Activated naive CD4-positive, alpha-beta T cell treated with anti-CD3 and anti-CD28 coated beads, Interleukin-2, amount 50 U/mL, for 24 hours (primary cell): ENCODE results near the gene DNAJC30.
"Not testable (repeated sequence)": the region's sequence is repeated elsewhere in the genome, so short reads cannot be mapped to it uniquely, and the experiment has no call there.

Experiments
- H3K27ac Mint-ChIP-seq: one replicate; pipeline ENCODE4 v1.8.0; 2021; ENCODE audit warnings: mild to moderate bottlenecking, mixed read lengths
- H3K27me3 Mint-ChIP-seq: one replicate; pipeline ENCODE4 v1.8.0; 2021; ENCODE audit warnings: mixed read lengths
- H3K36me3 Mint-ChIP-seq: one replicate; pipeline ENCODE4 v1.8.0; 2021; ENCODE audit warnings: mixed read lengths
- H3K4me1 Mint-ChIP-seq: one replicate; pipeline ENCODE4 v1.8.0; 2021; ENCODE audit warnings: mixed read lengths
- H3K4me3 Mint-ChIP-seq: one replicate; pipeline ENCODE4 v1.8.0; 2021; ENCODE audit warnings: mild to moderate bottlenecking, mixed read lengths
- H3K9me3 Mint-ChIP-seq: one replicate; pipeline ENCODE4 v1.8.0; 2021; ENCODE audit warnings: mixed read lengths

The DNAJC30 gene

GRCh38 chr7:73676062-73676461 lies 7.2 kb downstream of the DNAJC30 start:
- H3K4me3 Mint-ChIP-seq, H3K27me3 Mint-ChIP-seq, H3K27ac Mint-ChIP-seq, H3K9me3 Mint-ChIP-seq: not testable (repeated sequence)
- peaks cover 11% of the 10 kb centered on the region for H3K4me1 Mint-ChIP-seq
- H3K36me3 Mint-ChIP-seq, result peaks cover 14% of the 10 kb centered on the region

- peak overlapping the region; percentile 27 for H3K27ac Mint-ChIP-seq
- peaks cover 12% of the 10 kb centered on the region for H3K36me3 Mint-ChIP-seq
These were observed 8.7 kb downstream of the DNAJC30 start for GRCh38 chr7:73674468-73675124.

GRCh38 chr7:73671857-73672445 lies 11.3 kb downstream of the DNAJC30 start:
- Mint-ChIP-seq H3K27ac (no peak overlapping the region), H3K27me3 (peaks cover 2% of the 10 kb centered on the region), H3K36me3 (no peaks in the 10 kb centered on the region), H3K4me3 (no peak overlapping the region), H3K4me1 (peaks cover 6% of the 10 kb centered on the region), H3K9me3 (no peaks in the 10 kb centered on the region)

More at GRCh38 chr7:73674468-73675124, 8.7 kb downstream of the DNAJC30 start:
- no peaks in the 10 kb centered on the region for H3K27me3 Mint-ChIP-seq
- H3K9me3 Mint-ChIP-seq, result no peaks in the 10 kb centered on the region
- no peaks in the 10 kb centered on the region for H3K4me1 Mint-ChIP-seq
- H3K4me3 Mint-ChIP-seq, result no peak overlapping the region

- Mint-ChIP-seq H3K4me1 (peaks cover 6% of the 10 kb centered on the region), H3K27me3 (peaks cover 2% of the 10 kb centered on the region), H3K36me3 (no peaks in the 10 kb centered on the region)
These were observed 12.0 kb downstream of the DNAJC30 start for GRCh38 chr7:73671322-73671661.

GRCh38 chr7:73669858-73670385 lies 13.3 kb downstream of the DNAJC30 start:
- no peak overlapping the region for H3K4me3 Mint-ChIP-seq
- H3K9me3 Mint-ChIP-seq, result no peaks in the 10 kb centered on the region
- H3K36me3 Mint-ChIP-seq, result no peaks in the 10 kb centered on the region
- peaks cover 6% of the 10 kb centered on the region for H3K4me1 Mint-ChIP-seq
- peaks cover 4% of the 10 kb centered on the region for H3K27me3 Mint-ChIP-seq
- H3K27ac Mint-ChIP-seq, result no peak overlapping the region

More at GRCh38 chr7:73671322-73671661, 12.0 kb downstream of the DNAJC30 start:
- Mint-ChIP-seq H3K9me3 (no peaks in the 10 kb centered on the region), H3K27ac (no peak overlapping the region), H3K4me3 (no peak overlapping the region)

GRCh38 chr7:73669288-73669701 lies 14.0 kb downstream of the DNAJC30 start:
- H3K27ac Mint-ChIP-seq, result no peak overlapping the region

GRCh38 chr7:73668886-73669230 lies 14.4 kb downstream of the DNAJC30 start:
- H3K36me3 Mint-ChIP-seq, result no peaks in the 10 kb centered on the region

More at GRCh38 chr7:73669288-73669701, 14.0 kb downstream of the DNAJC30 start:
- H3K4me1 Mint-ChIP-seq, result peaks cover 6% of the 10 kb centered on the region
- no peaks in the 10 kb centered on the region for H3K36me3 Mint-ChIP-seq
- no peaks in the 10 kb centered on the region for H3K9me3 Mint-ChIP-seq
- no peak overlapping the region for H3K4me3 Mint-ChIP-seq
- H3K27me3 Mint-ChIP-seq, result peaks cover 7% of the 10 kb centered on the region

GRCh38 chr7:73668103-73668885 lies 15.0 kb downstream of the DNAJC30 start:
- Mint-ChIP-seq H3K27me3 (peaks cover 11% of the 10 kb centered on the region), H3K36me3 (no peaks in the 10 kb centered on the region), H3K9me3 (no peaks in the 10 kb centered on the region), H3K4me1 (peaks cover 6% of the 10 kb centered on the region), H3K27ac (peak overlapping the region; percentile 4), H3K4me3 (peak overlapping the region; percentile 69)

More at GRCh38 chr7:73668886-73669230, 14.4 kb downstream of the DNAJC30 start:
- no peak overlapping the region for H3K27ac Mint-ChIP-seq
- H3K4me3 Mint-ChIP-seq, result peak overlapping the region; percentile 69
- no peaks in the 10 kb centered on the region for H3K9me3 Mint-ChIP-seq
- H3K4me1 Mint-ChIP-seq, result peaks cover 6% of the 10 kb centered on the region
- H3K27me3 Mint-ChIP-seq, result peaks cover 10% of the 10 kb centered on the region

- Mint-ChIP-seq H3K9me3 (no peaks in the 10 kb centered on the region), H3K4me3 (peak within 1 kb of the TSS; percentile 69), H3K36me3 (no peaks in the 10 kb centered on the region), H3K27me3 (peaks cover 16% of the 10 kb centered on the region), H3K4me1 (peaks cover 6% of the 10 kb centered on the region), H3K27ac (peak within 1 kb of the TSS; percentile 4)
These were observed 15.7 kb downstream of the DNAJC30 start, which contains the start of gene VPS37D for GRCh38 chr7:73667344-73668102. VPS37D (plus strand) TSS chr7:73667831; CDS start chr7:73667959, 128 bp downstream.

- Mint-ChIP-seq H3K27ac (no peak overlapping the region), H3K4me3 (no peak overlapping the region), H3K27me3 (peaks cover 16% of the 10 kb centered on the region), H3K4me1 (no peaks in the 10 kb centered on the region), H3K36me3 (no peaks in the 10 kb centered on the region), H3K9me3 (no peaks in the 10 kb centered on the region)
These were observed 20.2 kb downstream of the DNAJC30 start for GRCh38 chr7:73663033-73663432.

GRCh38 chr7:73660594-73660993 lies 22.7 kb downstream of the DNAJC30 start:
- not testable (repeated sequence) for H3K4me3 Mint-ChIP-seq, H3K4me1 Mint-ChIP-seq, H3K9me3 Mint-ChIP-seq, H3K36me3 Mint-ChIP-seq, H3K27ac Mint-ChIP-seq
- peaks cover 14% of the 10 kb centered on the region for H3K27me3 Mint-ChIP-seq

GRCh38 chr7:73659983-73660382 lies 23.3 kb downstream of the DNAJC30 start:
- H3K27ac Mint-ChIP-seq, result no peak overlapping the region
- no peaks in the 10 kb centered on the region for H3K9me3 Mint-ChIP-seq

GRCh38 chr7:73655309-73655708 lies 27.9 kb downstream of the DNAJC30 start:
- H3K36me3 Mint-ChIP-seq, H3K4me1 Mint-ChIP-seq, H3K27ac Mint-ChIP-seq, H3K4me3 Mint-ChIP-seq, H3K9me3 Mint-ChIP-seq: not testable (repeated sequence)
- peaks cover 18% of the 10 kb centered on the region for H3K27me3 Mint-ChIP-seq

More at GRCh38 chr7:73659983-73660382, 23.3 kb downstream of the DNAJC30 start:
- H3K4me3 Mint-ChIP-seq, result no peak overlapping the region
- H3K27me3 Mint-ChIP-seq, result peaks cover 16% of the 10 kb centered on the region
- no peaks in the 10 kb centered on the region for H3K4me1 Mint-ChIP-seq
- no peaks in the 10 kb centered on the region for H3K36me3 Mint-ChIP-seq

- H3K27ac Mint-ChIP-seq, result no peak overlapping the region
- H3K9me3 Mint-ChIP-seq, result no peaks in the 10 kb centered on the region
- no peak overlapping the region for H3K4me3 Mint-ChIP-seq
- H3K4me1 Mint-ChIP-seq, result peaks cover 12% of the 10 kb centered on the region
- peaks cover 2% of the 10 kb centered on the region for H3K36me3 Mint-ChIP-seq
- peaks cover 35% of the 10 kb centered on the region for H3K27me3 Mint-ChIP-seq
These were observed 30.7 kb downstream of the DNAJC30 start for GRCh38 chr7:73652541-73652949.

GRCh38 chr7:73650524-73650923 lies 32.7 kb downstream of the DNAJC30 start:
- Mint-ChIP-seq H3K4me3 (no peak overlapping the region), H3K27me3 (peaks cover 41% of the 10 kb centered on the region), H3K36me3 (peaks cover 2% of the 10 kb centered on the region), H3K9me3 (no peaks in the 10 kb centered on the region), H3K4me1 (peaks cover 12% of the 10 kb centered on the region), H3K27ac (peak overlapping the region; percentile 24)
